Stimulated activated CD4-positive, alpha-beta T cell treated with anti-CD3 and anti-CD28 coated beads, Interleukin-12 subunit alpha, Interleukin-12 subunit beta, amount 100 ng/mL, for 48 hours (primary cell): ENCODE results near the gene MRAS.
A peak's percentile ranks its signal among the peaks of the same experiment; 100 is the strongest.
"Not testable (repeated sequence)": the region's sequence is repeated elsewhere in the genome, so short reads cannot be mapped to it uniquely, and the experiment has no call there.

ENCODE experiments used
- DNase-seq, 3 donors: peaks; one replicate each; pipeline ENCODE4 v3.0.0-alpha.2; 2020; ENCODE audit warnings: low read depth in 2 of 3, low spot score in 1 of 3

Gene MRAS

GRCh38 chr3:138412821-138413551 lies 64.6 kb downstream of the MRAS start:
- DNase-seq = no peak

- DNase-seq = not testable (repeated sequence)
Observed at GRCh38 chr3:138416236-138416635, 67.9 kb downstream of the MRAS start.

GRCh38 chr3:138417559-138417982 lies 69.2 kb downstream of the MRAS start:
- peak; percentile 40 to 68 (median 48) for DNase-seq

GRCh38 chr3:138418601-138419206 lies 70.3 kb downstream of the MRAS start:
- no peak for DNase-seq

GRCh38 chr3:138423316-138423715 lies 74.9 kb downstream of the MRAS start:
- no peak for DNase-seq

- DNase-seq = no peak
Observed at GRCh38 chr3:138424323-138424722, 75.9 kb downstream of the MRAS start.

GRCh38 chr3:138426211-138426610 lies 77.8 kb downstream of the MRAS start:
- DNase-seq = no peak

GRCh38 chr3:138426754-138427153 lies 78.4 kb downstream of the MRAS start:
- DNase-seq = not testable (repeated sequence)

- DNase-seq = no peak
Observed at GRCh38 chr3:138429665-138430064, 81.3 kb downstream of the MRAS start.

GRCh38 chr3:138432576-138433240 lies 84.3 kb downstream of the MRAS start:
- DNase-seq = no peak

GRCh38 chr3:138433892-138434275 lies 85.5 kb downstream of the MRAS start:
- no peak for DNase-seq

- peak; percentile 39 to 59 (median 52) for DNase-seq
Observed at GRCh38 chr3:138434276-138434874, 86.0 kb downstream of the MRAS start, which contains the start of gene ESYT3. TSS of gene ESYT3 (plus strand) at chr3:138434616. CDS start at chr3:138434799, 183 bp downstream.

- no peak for DNase-seq
Observed at GRCh38 chr3:138434875-138435772, 86.7 kb downstream of the MRAS start.

- DNase-seq = no peak
Observed at GRCh38 chr3:138435840-138436239, 87.5 kb downstream of the MRAS start.

GRCh38 chr3:138437281-138437680 lies 88.9 kb downstream of the MRAS start:
- DNase-seq = no peak

GRCh38 chr3:138438896-138439295 lies 90.5 kb downstream of the MRAS start:
- no peak for DNase-seq

- DNase-seq = no peak
Observed at GRCh38 chr3:138439646-138440045, 91.3 kb downstream of the MRAS start.

- no peak for DNase-seq
Observed at GRCh38 chr3:138440121-138440521, 91.7 kb downstream of the MRAS start.

GRCh38 chr3:138440596-138440995 lies 92.2 kb downstream of the MRAS start:
- DNase-seq = no peak

GRCh38 chr3:138441256-138441655 lies 92.9 kb downstream of the MRAS start:
- no peak for DNase-seq

GRCh38 chr3:138441742-138442141 lies 93.4 kb downstream of the MRAS start:
- DNase-seq = no peak
